ENCODE results near the gene LCP2.
"Not testable (repeated sequence)": the region's sequence is repeated elsewhere in the genome, so short reads cannot be mapped to it uniquely, and the experiment has no call there.

Gene LCP2

GRCh38 chr5:170248172-170248930, 49.2 kb downstream of the LCP2 start:
- peaks cover 35% of the 10 kb centered on the region for H3K4me1 ChIP-seq (ENCODE audit: insufficient read depth, low read length)
- H3K9ac ChIP-seq (ENCODE audit: low read depth, low read length): no peak overlapping the region
- H3K36me3 ChIP-seq (ENCODE audit: insufficient read depth, low read length): no peaks in the 10 kb centered on the region
- no peaks in the 10 kb centered on the region for H3K9me3 ChIP-seq (ENCODE audit: control insufficient read depth, insufficient read depth, low read length)

GRCh38 chr5:170247363-170247762, 50.2 kb downstream of the LCP2 start:
- no peak overlapping the region for H3K9ac ChIP-seq (ENCODE audit: low read depth, low read length)
- H3K9me3 ChIP-seq (ENCODE audit: control insufficient read depth, insufficient read depth, low read length): no peaks in the 10 kb centered on the region
- no peaks in the 10 kb centered on the region for H3K36me3 ChIP-seq (ENCODE audit: insufficient read depth, low read length)
- peaks cover 25% of the 10 kb centered on the region for H3K4me1 ChIP-seq (ENCODE audit: insufficient read depth, low read length)

DNA sequence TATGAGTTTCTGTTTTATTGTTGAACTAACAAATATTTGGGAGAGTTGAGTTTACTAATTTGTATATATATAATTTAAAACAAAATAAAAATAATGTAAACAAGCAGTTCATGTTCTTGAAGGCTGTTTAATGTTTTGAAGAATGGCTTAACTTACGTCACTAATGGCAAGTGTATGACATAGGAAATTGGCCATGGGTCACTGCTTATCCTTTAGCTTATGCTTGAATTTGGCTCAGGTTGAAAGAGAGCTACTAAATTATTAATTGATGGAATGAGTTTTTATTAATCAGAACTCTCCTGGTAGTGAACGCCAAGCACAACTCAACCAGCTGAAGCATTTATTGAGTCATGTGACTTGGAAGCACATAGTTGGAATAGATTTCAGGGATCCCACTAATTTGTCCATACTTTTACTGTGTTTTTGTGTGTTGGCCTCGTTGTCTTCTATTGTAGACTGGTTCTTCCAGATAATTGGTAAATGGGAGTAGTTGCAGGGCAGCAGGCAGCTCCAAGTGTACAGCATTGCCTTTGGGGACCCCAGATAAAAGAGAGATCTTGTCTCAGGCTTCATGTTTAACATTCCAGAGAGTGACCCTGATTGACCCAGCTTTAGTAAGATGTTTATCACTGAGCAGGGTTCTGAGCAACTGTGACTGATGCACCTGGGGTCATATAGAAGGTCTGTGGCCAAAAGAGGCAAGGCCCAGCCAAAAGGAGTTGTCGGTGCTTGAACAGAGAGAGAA, 51.3 kb downstream of the LCP2 start:
- Histone ChIP-seq H3K4me1 (ENCODE audit: insufficient read depth, low read length) (peaks cover 14% of the 10 kb centered on the region; the same call in 1 of the 2 replicates), H3K9ac (ENCODE audit: low read depth, low read length) (no peak overlapping the region; the same call in 1 of the 2 replicates), H3K36me3 (ENCODE audit: insufficient read depth, low read length) (no peaks in the 10 kb centered on the region), H3K9me3 (ENCODE audit: control insufficient read depth, insufficient read depth, low read length) (no peaks in the 10 kb centered on the region)

DNA sequence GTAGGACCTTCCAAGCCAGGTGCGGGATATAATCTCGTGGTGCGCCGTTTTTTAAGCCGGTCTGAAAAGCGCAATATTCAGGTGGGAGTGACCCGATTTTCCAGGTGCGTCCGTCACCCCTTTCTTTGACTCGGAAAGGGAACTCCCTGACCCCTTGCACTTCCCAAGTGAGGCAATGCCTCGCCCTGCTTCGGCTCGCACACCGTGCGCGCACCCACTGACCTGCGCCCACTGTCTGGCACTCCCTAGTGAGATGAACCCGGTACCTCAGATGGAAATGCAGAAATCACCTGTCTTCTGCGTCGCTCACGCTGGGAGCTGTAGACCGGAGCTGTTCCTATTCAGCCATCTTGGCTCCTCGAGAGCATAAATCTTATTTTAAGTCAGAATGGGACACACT, 52.1 kb downstream of the LCP2 start:
- not testable (repeated sequence) for H3K4me1 ChIP-seq (ENCODE audit: insufficient read depth, low read length); H3K36me3 ChIP-seq (ENCODE audit: insufficient read depth, low read length); H3K9me3 ChIP-seq (ENCODE audit: control insufficient read depth, insufficient read depth, low read length)
- peak overlapping the region; percentile 53; the same call in 1 of the 2 replicates for H3K9ac ChIP-seq (ENCODE audit: low read depth, low read length)

- Histone ChIP-seq H3K9ac (ENCODE audit: low read depth, low read length) (no peak overlapping the region), H3K36me3 (ENCODE audit: insufficient read depth, low read length) (no peaks in the 10 kb centered on the region; the same call in 1 of the 2 replicates), H3K4me1 (ENCODE audit: insufficient read depth, low read length) (no peaks in the 10 kb centered on the region), H3K9me3 (ENCODE audit: control insufficient read depth, insufficient read depth, low read length) (no peaks in the 10 kb centered on the region)
These were observed 59.0 kb downstream of the LCP2 start for GRCh38 chr5:170238456-170239196.

- H3K4me1 ChIP-seq (ENCODE audit: insufficient read depth, low read length): no peaks in the 10 kb centered on the region
- H3K9me3 ChIP-seq (ENCODE audit: control insufficient read depth, insufficient read depth, low read length): no peaks in the 10 kb centered on the region
- no peak overlapping the region for H3K9ac ChIP-seq (ENCODE audit: low read depth, low read length)
- H3K36me3 ChIP-seq (ENCODE audit: insufficient read depth, low read length): no peaks in the 10 kb centered on the region; the same call in 1 of the 2 replicates
These were observed 61.4 kb downstream of the LCP2 start for GRCh38 chr5:170235876-170236864.

DNA sequence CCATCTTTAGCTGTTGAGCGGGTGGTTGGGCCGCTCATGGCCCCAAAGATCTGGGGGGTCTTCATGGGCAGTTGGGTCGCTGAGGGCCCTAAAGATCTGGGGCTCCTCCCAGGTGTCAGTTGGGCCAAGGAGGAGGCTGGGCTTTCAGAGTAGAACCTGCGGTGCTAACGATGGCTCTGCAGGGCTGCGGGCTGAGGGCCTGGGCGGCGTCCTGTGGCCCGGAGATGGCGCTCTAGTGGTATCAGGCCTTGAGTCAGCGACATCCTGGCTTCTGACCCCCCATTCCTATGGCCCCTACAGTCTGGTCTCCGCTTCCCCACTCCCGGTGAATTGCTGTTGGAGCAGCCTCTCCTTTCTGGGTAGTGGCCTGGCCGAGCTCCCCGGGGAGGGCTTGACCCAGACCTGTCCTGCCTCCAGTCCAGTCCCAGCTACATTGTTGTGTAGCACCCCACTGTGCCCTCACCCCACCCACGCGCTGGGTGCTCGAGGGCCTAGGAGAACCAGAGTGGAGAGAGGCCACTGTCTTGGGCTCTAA, 64.2 kb downstream of the LCP2 start:
- Histone ChIP-seq H3K36me3 (ENCODE audit: insufficient read depth, low read length) (no peaks in the 10 kb centered on the region; the same call in 1 of the 2 replicates), H3K9ac (ENCODE audit: low read depth, low read length) (no peak overlapping the region), H3K4me1 (ENCODE audit: insufficient read depth, low read length) (no peaks in the 10 kb centered on the region), H3K9me3 (ENCODE audit: control insufficient read depth, insufficient read depth, low read length) (no peaks in the 10 kb centered on the region)

DNA sequence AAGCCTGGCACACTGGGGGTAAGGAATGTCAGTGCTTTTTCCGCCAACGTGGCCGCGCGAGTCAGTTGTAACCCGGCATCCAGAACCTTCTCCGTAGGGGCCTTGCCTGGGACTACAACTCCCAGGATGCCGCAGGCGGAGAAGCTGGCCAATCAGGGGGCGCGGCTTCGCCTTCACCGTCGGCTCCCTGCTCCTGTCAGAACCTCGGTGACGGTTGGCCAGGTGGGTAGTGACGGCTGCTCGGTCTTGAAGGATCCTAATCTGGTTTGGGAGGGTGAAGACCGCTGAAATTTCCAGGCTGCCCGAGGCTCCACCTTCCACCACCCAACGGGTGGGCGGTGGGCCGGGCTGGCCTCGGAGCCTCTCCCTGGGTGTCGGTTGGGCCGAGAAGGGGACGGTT, 64.8 kb downstream of the LCP2 start, which contains the start of gene C5orf58:
TSS of gene C5orf58 (plus strand) at position 200 of the 400 bp plus-strand sequence. CDS start 1,992 bp downstream, outside the sequence.
- H3K9ac ChIP-seq (ENCODE audit: low read depth, low read length): no peak within 1 kb of the TSS; the same call in 1 of the 2 replicates
- no peaks in the 10 kb centered on the region for H3K9me3 ChIP-seq (ENCODE audit: control insufficient read depth, insufficient read depth, low read length)
- H3K36me3 ChIP-seq (ENCODE audit: insufficient read depth, low read length): no peaks in the 10 kb centered on the region; the same call in 1 of the 2 replicates
- H3K4me1 ChIP-seq (ENCODE audit: insufficient read depth, low read length): no peaks in the 10 kb centered on the region

DNA sequence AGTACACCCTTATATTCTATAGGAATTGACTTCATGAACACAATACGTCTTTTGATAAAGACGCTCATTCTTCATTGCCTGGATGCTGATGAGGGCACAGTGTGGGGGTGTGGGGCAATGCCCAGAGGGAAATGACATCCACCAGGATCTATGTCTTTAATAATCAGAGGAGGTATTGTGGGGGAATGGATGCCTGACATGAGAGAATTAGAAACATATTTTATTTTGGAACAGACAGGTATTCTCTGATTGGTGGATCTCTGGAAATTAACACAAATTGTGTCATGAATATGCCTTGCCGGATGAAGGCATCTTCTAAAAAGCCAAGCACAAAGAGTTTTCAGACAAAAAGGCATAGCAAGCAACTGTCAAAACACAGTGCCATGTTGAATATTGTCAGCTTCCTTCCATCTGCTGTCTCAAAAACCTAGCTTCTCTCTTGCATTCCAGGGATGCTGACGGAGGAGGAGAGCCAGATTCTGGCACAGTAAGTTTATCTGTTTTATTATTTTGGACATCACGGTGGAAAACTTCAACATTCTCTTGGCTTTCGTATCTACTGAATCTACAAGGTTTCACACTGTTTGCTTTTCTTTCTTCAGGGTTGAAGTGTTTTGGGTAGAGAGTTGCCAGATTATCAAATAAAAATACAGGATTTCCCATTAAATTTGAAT, 68.7 kb downstream of the LCP2 start:
- H3K4me1 ChIP-seq (ENCODE audit: insufficient read depth, low read length): peaks cover 6% of the 10 kb centered on the region; the same call in 1 of the 2 replicates
- H3K36me3 ChIP-seq (ENCODE audit: insufficient read depth, low read length): no peaks in the 10 kb centered on the region
- no peak overlapping the region for H3K9ac ChIP-seq (ENCODE audit: low read depth, low read length)
- H3K9me3 ChIP-seq (ENCODE audit: control insufficient read depth, insufficient read depth, low read length): no peaks in the 10 kb centered on the region

DNA sequence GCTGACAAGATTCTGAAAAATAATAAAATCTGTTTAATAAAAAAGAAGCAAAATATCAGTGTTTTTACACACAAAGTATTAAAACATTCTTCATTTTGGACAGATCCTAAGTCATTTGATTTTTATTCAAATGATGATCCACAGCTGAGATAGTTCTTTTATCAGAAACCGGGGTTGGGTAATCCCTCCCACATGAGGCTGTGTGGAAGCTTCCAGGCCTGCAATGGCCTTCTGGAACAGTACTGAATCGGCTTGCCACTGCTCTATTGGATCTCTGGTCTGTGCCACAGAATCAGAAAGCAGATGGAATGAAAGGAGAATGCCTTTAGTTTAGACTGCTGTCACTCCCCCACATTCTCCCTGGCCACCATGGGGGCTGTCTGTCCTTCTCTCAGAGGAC, 70.9 kb downstream of the LCP2 start:
- Histone ChIP-seq H3K9ac (ENCODE audit: low read depth, low read length) (no peak overlapping the region), H3K36me3 (ENCODE audit: insufficient read depth, low read length) (no peaks in the 10 kb centered on the region), H3K4me1 (ENCODE audit: insufficient read depth, low read length) (peaks cover 11% of the 10 kb centered on the region), H3K9me3 (ENCODE audit: control insufficient read depth, insufficient read depth, low read length) (no peaks in the 10 kb centered on the region)

DNA sequence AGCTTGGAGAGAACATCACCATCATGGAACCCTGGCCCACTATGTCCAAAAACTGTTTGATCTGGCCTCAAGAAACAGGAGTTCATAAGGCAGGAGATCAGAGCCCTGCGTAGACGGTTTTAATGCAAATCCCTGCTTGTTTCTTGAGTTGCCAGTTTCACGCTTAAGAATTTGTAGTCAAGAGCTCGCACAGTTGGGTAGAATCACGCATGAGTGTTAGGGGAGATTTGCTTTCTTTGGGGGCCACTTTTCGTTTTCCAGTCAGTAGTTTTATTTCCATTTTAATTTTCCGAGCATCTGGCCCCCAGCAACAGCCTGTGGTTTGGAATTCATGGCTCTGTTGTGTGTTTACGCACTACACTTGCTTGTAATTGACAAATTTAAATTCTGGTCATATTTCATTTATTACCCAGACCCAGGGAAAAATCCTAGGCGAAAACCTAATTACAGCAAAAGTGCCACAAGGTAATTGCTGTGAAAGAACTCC, 71.4 kb downstream of the LCP2 start:
- no peaks in the 10 kb centered on the region for H3K9me3 ChIP-seq (ENCODE audit: control insufficient read depth, insufficient read depth, low read length)

DNA sequence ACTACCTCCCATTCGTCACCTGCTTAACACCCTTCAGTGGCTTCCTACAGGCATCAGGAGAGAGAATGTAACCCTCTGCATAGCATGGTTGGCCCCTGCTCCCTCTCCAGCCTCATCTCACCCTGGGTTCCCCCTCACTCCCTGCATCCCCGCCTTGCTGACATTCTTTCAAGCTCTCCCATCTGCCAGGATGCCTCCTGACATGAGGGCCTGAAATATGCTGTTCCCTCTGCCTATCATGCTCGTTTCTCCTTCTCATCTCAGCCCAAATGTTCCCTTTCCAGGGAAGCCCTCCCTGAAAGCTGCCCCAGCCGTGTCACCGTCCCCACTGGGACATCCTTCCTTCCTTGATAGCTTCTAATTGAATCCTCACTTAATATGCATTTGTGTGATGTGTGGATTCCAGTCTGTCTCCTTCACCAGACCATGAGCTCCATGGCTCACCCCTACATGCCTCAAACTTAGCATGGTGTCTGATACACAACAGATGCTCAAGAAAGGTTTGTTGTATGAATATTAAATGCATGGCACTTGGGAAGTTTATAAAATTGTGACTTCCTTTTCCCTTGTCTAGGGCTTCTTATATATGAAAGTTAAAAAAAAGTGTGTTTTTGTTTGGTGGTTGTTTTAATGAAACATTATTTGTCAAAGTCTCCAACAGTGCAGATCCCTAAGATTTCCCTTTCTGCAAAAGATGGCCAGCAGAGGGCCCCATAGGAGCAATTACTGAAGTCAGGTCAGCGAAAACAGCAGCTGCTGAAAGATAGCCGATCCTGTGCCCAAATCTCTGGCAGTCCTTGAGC, 72.0 kb downstream of the LCP2 start:
- H3K9ac ChIP-seq (ENCODE audit: low read depth, low read length): no peak overlapping the region
- no peaks in the 10 kb centered on the region for H3K9me3 ChIP-seq (ENCODE audit: control insufficient read depth, insufficient read depth, low read length)
- peaks cover 11% of the 10 kb centered on the region for H3K4me1 ChIP-seq (ENCODE audit: insufficient read depth, low read length)
- H3K36me3 ChIP-seq (ENCODE audit: insufficient read depth, low read length): no peaks in the 10 kb centered on the region

More for the DNA sequence above, 71.4 kb downstream of the LCP2 start:
- Histone ChIP-seq H3K4me1 (ENCODE audit: insufficient read depth, low read length) (peaks cover 11% of the 10 kb centered on the region), H3K36me3 (ENCODE audit: insufficient read depth, low read length) (no peaks in the 10 kb centered on the region), H3K9ac (ENCODE audit: low read depth, low read length) (no peak overlapping the region)

Data from ES-I3 (cell line).